GM12878 (cell line): ENCODE results near the gene TMED10. TPM values are rescaled to one million over a fixed set of nuclear protein-coding genes. Genes with fewer than 3 reads are reported as not detected.

Experiments used
- ASH2L ChIP-seq: fragments of 300-600, 200-600 bp; sonication (generic); IDR thresholded peaks from 2 replicates; pipeline ENCODE4 v1.6.1; 2017; ENCODE audit warnings: low read depth, mild to moderate bottlenecking, borderline replicate concordance
- ATF7 ChIP-seq: fragments of 450-650 bp; IDR thresholded peaks from 2 replicates; pipeline ENCODE4 v1.6.1; 2016; ENCODE audit warnings: low read depth, mild to moderate bottlenecking
- BCLAF1 ChIP-seq: fragments of 450-650 bp; IDR thresholded peaks from 2 replicates; pipeline ENCODE4 v1.6.1; 2017; ENCODE audit warnings: antibody characterized with exemption, mild to moderate bottlenecking, moderate library complexity
- BMI1 ChIP-seq: fragments of 450-650 bp; IDR thresholded peaks from 2 replicates; pipeline ENCODE4 v1.6.1; 2016; ENCODE audit warnings: mild to moderate bottlenecking, moderate library complexity, borderline replicate concordance
- CHD1 ChIP-seq: IDR thresholded peaks from 2 replicates; pipeline ENCODE4 v1.6.1; 2012; ENCODE audit warnings: low read depth, low read length, improper control_type of control experiment
- ETV6 ChIP-seq, 2 experiments: fragments of 450-650 bp in 1 of 2; IDR thresholded peaks in 1 of 2; conservative IDR thresholded peaks in 1 of 2; 2 replicates each; pipeline ENCODE4 v1.6.1; 2014; ENCODE audit warnings: antibody characterized with exemption in 1 of 2, borderline replicate concordance in 1 of 2, low read depth in 1 of 2, mild to moderate bottlenecking in 1 of 2, moderate library complexity in 1 of 2
- GATAD2B ChIP-seq: fragments of 450-650 bp; conservative IDR thresholded peaks from 2 replicates; pipeline ENCODE4 v1.6.1; 2017; ENCODE audit warnings: low read depth, mild to moderate bottlenecking, moderate library complexity
- HDAC6 ChIP-seq: fragments of 200-600 bp; sonication (generic); IDR thresholded peaks from one replicate; pipeline ENCODE4 v1.8.0; 2017; ENCODE audit warnings: antibody characterized with exemption; ENCODE audit not compliant: unreplicated experiment
- IKZF1 ChIP-seq: fragments of 450-650 bp; conservative IDR thresholded peaks from 2 replicates; pipeline ENCODE4 v1.6.1; 2017; ENCODE audit warnings: antibody characterized with exemption, mild to moderate bottlenecking
- MLLT1 ChIP-seq: fragments of 450-650 bp; IDR thresholded peaks from 2 replicates; pipeline ENCODE4 v1.6.1; 2016; ENCODE audit warnings: mild to moderate bottlenecking
- MTA2 ChIP-seq: fragments of 450-650 bp; IDR thresholded peaks from 2 replicates; pipeline ENCODE4 v1.6.1; 2016; ENCODE audit warnings: low read depth, mild to moderate bottlenecking, moderate library complexity
- MTA3 ChIP-seq: IDR thresholded peaks from 2 replicates; pipeline ENCODE4 v1.6.1; 2012; ENCODE audit warnings: low read length, inconsistent platforms, borderline replicate concordance
- NR2C1 ChIP-seq: fragments of 450-650 bp; IDR thresholded peaks from 2 replicates; pipeline ENCODE4 v1.6.1; 2017; ENCODE audit warnings: antibody characterized with exemption, mild to moderate bottlenecking, moderate library complexity
- POU2F2 ChIP-seq: IDR thresholded peaks from 3 replicates; pipeline ENCODE4 v1.6.1; 2011; ENCODE audit warnings: low read depth, mild to moderate bottlenecking, low read length, borderline replicate concordance
- TBL1XR1 ChIP-seq: IDR thresholded peaks from 2 replicates; pipeline ENCODE4 v1.6.1; 2012; ENCODE audit warnings: low read depth, low read length, improper control_type of control experiment
- ZBTB11 ChIP-seq: fragments of 450-650 bp; formaldehyde crosslinking; IDR thresholded peaks from 2 replicates; pipeline ENCODE4 v1.5.0; 2022; ENCODE audit warnings: mild to moderate bottlenecking, missing genetic modification characterization
- ZBTB33 ChIP-seq: fragments of 450-650 bp; IDR thresholded peaks from 2 replicates; pipeline ENCODE4 v1.6.1; 2017; ENCODE audit warnings: mild to moderate bottlenecking
- ZNF207 ChIP-seq: fragments of 450-650 bp; IDR thresholded peaks from 2 replicates; pipeline ENCODE4 v1.6.1; 2014; ENCODE audit warnings: antibody characterized with exemption, mild to moderate bottlenecking, borderline replicate concordance
- ZNF217 ChIP-seq: fragments of 450-650 bp; IDR thresholded peaks from 2 replicates; pipeline ENCODE4 v1.6.1; 2017; ENCODE audit warnings: antibody characterized with exemption, mild to moderate bottlenecking
- polyA plus RNA-seq, 11 experiments: library from polyadenylated mRNA; depleted of rRNA in 4 of 11; unstranded in 6 of 11; stranded (reverse) in 5 of 11; fragments of >200 nt; fragmentation: Nextera tagmentation in 4 of 11; fragmentation: Illumina TruSeq in 1 of 11; extraction: Ambion mirVana in 4 of 11; extraction: Trizol in 1 of 11; gene quantifications; 1 replicate in 1 of 11; 2 replicates in 10 of 11; pipeline versions ENCODE4 v1.2.1 to v1.2.3, GENCODE V29; 2011 to 2016; ENCODE audit warnings: inconsistent platforms in 2 of 11, missing spikeins in 2 of 11, low read depth in 1 of 11
- total RNA-seq, 4 experiments: library from RNA; depleted of rRNA in 3 of 4; stranded (reverse); fragments of >200 nt in 3 of 4; fragmentation: Illumina TruSeq in 1 of 4; extraction: Trizol in 1 of 4; gene quantifications; 2 replicates each; pipeline versions ENCODE4 v1.2.1 to v1.2.3, GENCODE V29; 2013 to 2021

Gene TMED10
- total and polyA plus RNA-seq, 10 of the 15 experiments (the other 5 are each of a cell fraction or from before 2014, with no cell fraction given): 99.8 to 270 (median 180) TPM

GRCh38 chr14:75222208-75222701 lies 45.8 kb upstream of the TMED10 start (continued):
- TF ChIP-seq HDAC6: no peak
- no peak for TF ChIP-seq MLLT1
- TF ChIP-seq ZBTB11 (CRISPR knock-in tag): no peak
- TF ChIP-seq ZNF207: no peak
- no peak for TF ChIP-seq BCLAF1
- no peak for TF ChIP-seq MTA3
- no peak for TF ChIP-seq CHD1
- peak; percentile 52; the same call in 1 of the 2 replicates for TF ChIP-seq IKZF1
- no peak; a peak in 1 of 4 replicates for TF ChIP-seq ETV6 (conservative IDR thresholded peaks at IDR 0.05 in 1 of 2, IDR thresholded peaks at IDR 0.05 in 1 of 2; ENCODE audit: borderline replicate concordance in 1 of 2, low read depth in 1 of 2)
- no peak for TF ChIP-seq BMI1
- no peak for TF ChIP-seq POU2F2
- TF ChIP-seq MTA2: no peak
- no peak for TF ChIP-seq ZBTB33
- TF ChIP-seq NR2C1: no peak
- TF ChIP-seq ATF7: peak; percentile 22; the same call in 1 of the 2 replicates
- TF ChIP-seq TBL1XR1: no peak
- peak; percentile 38; the same call in 1 of the 2 replicates for TF ChIP-seq ZNF217
- no peak for TF ChIP-seq ASH2L
- TF ChIP-seq GATAD2B: no peak
